ENCODE data around the gene ZNF777. TPM values are rescaled to one million over a fixed set of nuclear protein-coding genes. Genes with fewer than 3 reads are reported as not detected.
"Not testable (repeated sequence)": the region's sequence is repeated elsewhere in the genome, so short reads cannot be mapped to it uniquely, and the experiment has no call there.

Gene ZNF777
- total and polyA plus RNA-seq, 8 donors: 1.2 to 15.2 (median 5.3) TPM

- peak in 1 of 2 donors; percentile 16 for DNase-seq
- Histone ChIP-seq H3K9me3 (no peaks in the 10 kb centered on the region), H3K4me3 (peak overlapping the region in 1 of 4 donors; percentile 8), H3K4me1 (peaks cover 14 to 31% (median 25%) of the 10 kb centered on the region in 4 donors), H3K27me3 (no peaks in the 10 kb centered on the region), H3K27ac (peak overlapping the region in 4 of 5 donors; percentile 33 to 94 (median 86)), H3K36me3 (peaks cover 42 to 49% (median 46%) of the 10 kb centered on the region in 4 donors)
- 66 to 81% (median 76%) methylated on average over 6 of the region's 6 CpGs for WGBS, 5 donors
- intact Hi-C loops (cut with DNase I; ENCODE audit: low total_unique reads): no loop called here
- no peak for TF ChIP-seq EP300 (IDR thresholded peaks at IDR 0.05)
- TF ChIP-seq POLR2A (IDR thresholded peaks at IDR 0.05): no peak
- TF ChIP-seq, protein P1, sequence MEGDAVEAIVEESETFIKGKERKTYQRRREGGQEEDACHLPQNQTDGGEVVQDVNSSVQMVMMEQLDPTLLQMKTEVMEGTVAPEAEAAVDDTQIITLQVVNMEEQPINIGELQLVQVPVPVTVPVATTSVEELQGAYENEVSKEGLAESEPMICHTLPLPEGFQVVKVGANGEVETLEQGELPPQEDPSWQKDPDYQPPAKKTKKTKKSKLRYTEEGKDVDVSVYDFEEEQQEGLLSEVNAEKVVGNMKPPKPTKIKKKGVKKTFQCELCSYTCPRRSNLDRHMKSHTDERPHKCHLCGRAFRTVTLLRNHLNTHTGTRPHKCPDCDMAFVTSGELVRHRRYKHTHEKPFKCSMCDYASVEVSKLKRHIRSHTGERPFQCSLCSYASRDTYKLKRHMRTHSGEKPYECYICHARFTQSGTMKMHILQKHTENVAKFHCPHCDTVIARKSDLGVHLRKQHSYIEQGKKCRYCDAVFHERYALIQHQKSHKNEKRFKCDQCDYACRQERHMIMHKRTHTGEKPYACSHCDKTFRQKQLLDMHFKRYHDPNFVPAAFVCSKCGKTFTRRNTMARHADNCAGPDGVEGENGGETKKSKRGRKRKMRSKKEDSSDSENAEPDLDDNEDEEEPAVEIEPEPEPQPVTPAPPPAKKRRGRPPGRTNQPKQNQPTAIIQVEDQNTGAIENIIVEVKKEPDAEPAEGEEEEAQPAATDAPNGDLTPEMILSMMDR (IDR thresholded peaks at IDR 0.05): no peak
- TF ChIP-seq POLR2AphosphoS5 (IDR thresholded peaks at IDR 0.05): no peak
These were observed 34.0 kb upstream of the ZNF777 start for GRCh38 chr7:149494738-149495368.

DNA sequence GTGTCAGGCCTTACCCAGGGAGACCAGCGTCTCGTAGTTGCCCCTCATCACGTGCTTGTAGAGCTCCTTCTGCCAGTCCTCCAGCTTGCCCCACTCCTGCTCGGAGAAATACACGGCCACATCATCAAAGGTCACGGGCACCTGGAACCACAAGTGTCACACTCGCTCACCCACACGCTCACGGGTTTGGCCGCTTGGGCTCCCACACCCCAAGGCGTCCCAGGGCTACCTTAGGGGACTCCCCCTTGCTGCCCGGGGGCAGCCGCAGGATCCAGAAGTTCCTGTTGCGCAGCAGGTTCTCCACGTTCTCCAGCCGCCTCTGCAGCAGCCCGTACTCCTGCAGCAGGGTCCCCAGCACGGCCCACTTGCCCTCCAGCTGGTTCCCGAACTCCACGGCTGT, 33.1 kb upstream of the ZNF777 start:
- H3K4me3 ChIP-seq; H3K27me3 ChIP-seq; H3K9me3 ChIP-seq; H3K27ac ChIP-seq; intact Hi-C loops (cut with DNase I; ENCODE audit: low total_unique reads); DNase-seq: not testable (repeated sequence)
- peaks cover 14 to 31% (median 25%) of the 10 kb centered on the region in 4 donors for H3K4me1 ChIP-seq
- peaks cover 43 to 58% (median 55%) of the 10 kb centered on the region in 4 donors for H3K36me3 ChIP-seq
- 83 to 94% (median 92%) methylated on average over 14 to 20 of the region's 20 CpGs for WGBS, 5 donors

GRCh38 chr7:149493366-149493765, 32.5 kb upstream of the ZNF777 start:
- DNase-seq: no peak
- WGBS, 5 donors: 94 to 99% (median 96%) methylated on average over 9 of the region's 9 CpGs
- no peak for TF ChIP-seq EP300 (IDR thresholded peaks at IDR 0.05)
- TF ChIP-seq POLR2AphosphoS5 (IDR thresholded peaks at IDR 0.05): no peak
- TF ChIP-seq, protein P1 (IDR thresholded peaks at IDR 0.05): no peak
- no peak for TF ChIP-seq POLR2A (IDR thresholded peaks at IDR 0.05)
- intact Hi-C loops (cut with DNase I; ENCODE audit: low total_unique reads): no loop called here
- Histone ChIP-seq H3K9me3 (no peaks in the 10 kb centered on the region), H3K4me3 (no peak overlapping the region), H3K36me3 (peaks cover 43 to 63% (median 60%) of the 10 kb centered on the region in 4 donors), H3K27me3 (no peaks in the 10 kb centered on the region), H3K4me1 (peaks cover 14 to 30% (median 25%) of the 10 kb centered on the region in 4 donors), H3K27ac (no peak overlapping the region)

- intact Hi-C loops (cut with DNase I; ENCODE audit: low total_unique reads): no loop called here
- Histone ChIP-seq H3K4me1 (peaks cover 4 to 9% (median 7%) of the 10 kb centered on the region in 4 donors), H3K27me3 (no peaks in the 10 kb centered on the region), H3K36me3 (peaks cover 56 to 94% (median 88%) of the 10 kb centered on the region in 4 donors), H3K4me3 (no peak overlapping the region), H3K9me3 (no peaks in the 10 kb centered on the region), H3K27ac (no peak overlapping the region)
- TF ChIP-seq, protein P1 (IDR thresholded peaks at IDR 0.05): no peak
- TF ChIP-seq EP300 (IDR thresholded peaks at IDR 0.05) (no peak), POLR2AphosphoS5 (IDR thresholded peaks at IDR 0.05) (no peak), POLR2A (IDR thresholded peaks at IDR 0.05) (no peak)
- WGBS, 5 donors: 80 to 89% (median 83%) methylated on average over 15 of the region's 15 CpGs
- no peak for DNase-seq
These were observed 29.4 kb upstream of the ZNF777 start for GRCh38 chr7:149490083-149490760.
